GM19372 (cell line): ENCODE measurements around the gene CYP3A5.

Experiments
- ATAC-seq: cut with Tn5 transposase; IDR thresholded peaks from one replicate; pipeline ENCODE4 v1.9.1; 2021; ENCODE audit warnings: mild to moderate bottlenecking, low read depth, moderate library complexity; ENCODE audit not compliant: unreplicated experiment

CYP3A5 gene

GRCh38 chr7:99617192-99617781 lies 62.5 kb downstream of the CYP3A5 start:
- no peak for ATAC-seq

- peak; percentile 90 for ATAC-seq
Observed at GRCh38 chr7:99616359-99617191, 63.2 kb downstream of the CYP3A5 start, which contains the start of gene ZSCAN25. TSS of gene ZSCAN25 (plus strand) at chr7:99616946. CDS start at chr7:99619607, 2,661 bp downstream.

- no peak for ATAC-seq
Observed at GRCh38 chr7:99615989-99616358, 63.8 kb downstream of the CYP3A5 start.

GRCh38 chr7:99614495-99614894 lies 65.3 kb downstream of the CYP3A5 start:
- ATAC-seq, result no peak

- ATAC-seq, result no peak
Observed at GRCh38 chr7:99607548-99607947, 72.2 kb downstream of the CYP3A5 start.

- ATAC-seq, result no peak
Observed at GRCh38 chr7:99606531-99606930, 73.3 kb downstream of the CYP3A5 start.

- no peak for ATAC-seq
Observed at GRCh38 chr7:99605527-99605926, 74.3 kb downstream of the CYP3A5 start.

GRCh38 chr7:99601656-99602310 lies 78.0 kb downstream of the CYP3A5 start:
- ATAC-seq, result no peak

- ATAC-seq, result no peak
Observed at GRCh38 chr7:99599836-99600235, 80.0 kb downstream of the CYP3A5 start.
